HG02678 (cell line): ENCODE data around the gene ITSN1.

ENCODE experiments used
- ATAC-seq: cut with Tn5 transposase; IDR thresholded peaks from one replicate; pipeline ENCODE4 v1.9.1; 2021; ENCODE audit warnings: mild to moderate bottlenecking, moderate library complexity; ENCODE audit not compliant: unreplicated experiment

The ITSN1 gene

DNA sequence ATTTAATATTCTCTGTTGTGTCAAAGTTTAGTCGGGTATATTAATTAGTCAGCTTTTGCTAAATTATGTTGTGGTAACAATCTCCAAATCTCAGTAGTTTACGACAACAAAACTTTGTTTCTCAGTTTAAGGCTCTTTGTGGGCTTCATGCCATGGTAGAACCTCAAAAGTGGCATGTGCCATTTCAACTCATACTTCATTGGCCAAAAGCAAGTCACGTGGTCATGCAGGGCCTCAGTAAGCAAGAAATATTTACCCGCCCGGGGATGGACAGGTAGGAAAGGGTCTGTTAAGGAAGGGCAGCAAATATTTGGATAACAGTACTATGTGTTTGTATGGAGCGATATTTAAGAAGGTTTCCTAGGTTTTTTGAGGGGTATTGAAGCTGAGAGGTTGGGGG, 38.6 kb downstream of the ITSN1 start:
- no peak for ATAC-seq

- ATAC-seq = no peak
Observed at GRCh38 chr21:33682992-33683627, 40.8 kb downstream of the ITSN1 start.

DNA sequence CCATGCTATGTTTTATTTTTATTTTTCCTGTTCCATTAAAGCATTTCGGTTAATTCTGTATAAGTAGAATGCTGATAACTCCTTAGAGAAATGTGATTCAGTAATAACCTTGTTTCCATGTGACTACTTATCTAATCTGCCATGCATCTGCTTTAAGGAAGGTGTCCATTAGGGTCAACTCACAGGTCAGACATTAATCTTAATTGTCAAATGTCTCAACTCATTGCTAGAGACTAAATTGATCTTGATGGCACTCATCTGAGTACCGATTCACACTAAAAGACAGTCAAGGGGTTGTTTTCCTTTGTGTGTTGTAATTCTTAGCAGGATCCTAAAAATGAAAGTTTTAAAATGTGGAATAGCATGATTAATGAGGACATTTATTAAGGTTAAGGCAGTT, 41.8 kb downstream of the ITSN1 start:
- no peak for ATAC-seq

- no peak for ATAC-seq
Observed at GRCh38 chr21:33684923-33685560, 42.7 kb downstream of the ITSN1 start.

DNA sequence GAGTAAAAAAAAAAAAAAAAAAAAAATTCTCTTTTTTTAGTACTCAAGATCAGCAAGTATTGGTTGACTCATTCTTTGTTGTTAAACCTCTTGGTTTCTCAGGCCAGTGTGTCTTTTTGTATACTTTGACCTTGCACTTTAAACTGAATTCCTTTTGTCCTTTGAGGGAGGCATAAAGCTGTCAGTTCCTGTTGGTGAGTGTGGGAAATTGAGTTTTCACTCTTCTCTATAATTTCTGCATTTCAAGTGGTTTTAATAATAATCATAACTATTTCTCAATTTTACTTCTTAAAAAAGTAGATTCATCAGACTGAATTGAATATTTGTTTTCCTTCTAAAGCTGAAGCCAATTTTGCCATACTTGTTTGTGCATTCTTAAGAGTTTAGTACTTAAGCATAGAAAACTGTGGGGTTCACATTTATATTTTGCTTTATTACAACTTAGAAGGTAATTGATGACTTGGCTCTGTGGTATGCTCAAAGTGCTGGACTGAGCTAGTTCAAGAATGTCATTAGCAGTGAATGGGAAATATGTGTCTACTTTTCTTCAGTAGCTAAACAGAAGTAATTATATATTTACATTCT, 43.4 kb downstream of the ITSN1 start:
- ATAC-seq = no peak

GRCh38 chr21:33686386-33686785, 44.1 kb downstream of the ITSN1 start:
- ATAC-seq = no peak

DNA sequence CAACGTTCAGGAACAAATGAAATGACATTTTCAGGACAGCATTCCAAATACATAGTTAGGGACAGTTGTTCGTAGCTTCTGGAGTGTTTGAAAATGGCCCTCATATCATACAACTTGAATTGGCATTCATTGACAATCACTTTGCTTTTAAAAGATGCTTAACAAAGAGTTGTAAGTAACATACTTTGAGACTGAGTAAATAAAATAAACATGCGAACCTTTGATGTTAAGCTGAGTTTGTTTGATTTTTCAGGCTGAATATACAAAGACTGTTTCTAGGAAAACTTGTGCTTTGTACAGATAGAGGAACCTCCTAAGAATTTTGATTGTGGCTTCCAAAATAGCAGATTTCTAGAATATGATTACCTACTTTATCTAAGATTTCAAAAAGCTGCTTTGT, 45.3 kb downstream of the ITSN1 start:
- no peak for ATAC-seq

- ATAC-seq = no peak
Observed at GRCh38 chr21:33688353-33688752, 46.1 kb downstream of the ITSN1 start.

DNA sequence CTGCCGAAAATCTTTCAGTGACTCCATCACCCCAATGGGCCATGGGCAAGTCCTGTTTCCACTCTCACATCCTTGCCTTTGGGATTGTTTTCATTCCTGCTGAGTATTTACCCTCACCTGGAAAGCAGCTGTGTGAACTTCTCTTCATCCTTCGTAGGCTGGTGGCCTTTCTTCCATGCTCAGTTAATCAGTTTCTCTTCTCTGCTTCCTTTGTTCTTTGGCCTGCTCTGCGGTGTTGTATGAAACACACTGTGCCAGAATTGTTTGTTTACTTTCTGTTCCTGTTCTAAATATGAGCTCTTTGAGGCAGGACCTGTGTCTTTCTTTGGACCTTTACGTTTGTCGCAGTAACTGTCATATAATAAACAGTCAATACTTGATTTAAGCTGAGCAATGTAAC, 48.6 kb downstream of the ITSN1 start:
- ATAC-seq = no peak

DNA sequence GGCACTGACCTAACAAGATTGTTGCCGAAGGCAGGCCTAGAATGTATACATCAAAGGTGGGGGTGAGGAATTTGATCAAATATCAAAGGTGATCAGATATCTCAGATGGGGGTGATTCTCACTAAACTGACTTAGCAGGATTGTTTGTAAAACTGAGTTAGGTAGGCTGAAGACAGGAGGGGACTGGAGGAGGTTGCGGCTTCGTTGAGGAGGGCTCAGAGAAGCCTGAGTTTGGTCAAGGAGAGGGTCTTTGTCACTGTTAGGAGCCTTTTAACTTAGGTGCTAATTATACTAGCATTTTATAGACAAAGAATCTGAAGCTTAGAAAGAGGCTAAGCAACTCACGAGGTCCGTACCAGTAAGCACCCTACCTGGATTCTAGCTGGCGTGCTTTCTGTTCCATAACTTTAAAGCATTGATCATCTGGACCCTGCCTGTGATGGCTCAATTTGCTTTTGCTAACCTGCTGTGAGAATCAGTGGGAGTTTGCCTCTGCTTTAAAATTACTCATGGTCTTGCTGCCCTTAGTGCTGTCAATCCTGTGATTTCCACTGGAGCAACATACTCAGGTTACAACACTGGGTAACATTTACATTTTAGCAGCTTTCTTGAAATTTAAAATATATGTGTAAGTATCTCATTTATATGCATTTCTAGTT, 49.8 kb downstream of the ITSN1 start:
- ATAC-seq = no peak

DNA sequence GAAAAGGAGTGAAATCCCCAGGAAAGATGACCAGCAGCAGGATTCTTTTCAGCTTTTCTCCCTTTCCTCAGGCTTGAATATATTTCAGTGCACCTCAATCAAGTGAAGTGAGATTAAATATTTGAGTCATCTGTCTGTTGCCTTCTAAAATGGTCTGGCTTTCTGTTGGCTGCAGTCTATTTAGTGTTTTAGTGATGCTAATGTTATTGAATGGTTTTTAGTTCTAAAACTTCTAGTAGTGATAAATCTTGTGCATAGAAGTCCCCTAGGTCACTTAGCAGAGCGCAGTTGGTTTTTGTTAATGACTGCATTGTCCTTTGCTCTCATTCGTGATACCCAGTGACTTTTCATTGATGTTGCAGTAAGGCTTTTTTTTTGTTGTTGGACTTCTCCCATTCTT, 53.5 kb downstream of the ITSN1 start:
- ATAC-seq = no peak

DNA sequence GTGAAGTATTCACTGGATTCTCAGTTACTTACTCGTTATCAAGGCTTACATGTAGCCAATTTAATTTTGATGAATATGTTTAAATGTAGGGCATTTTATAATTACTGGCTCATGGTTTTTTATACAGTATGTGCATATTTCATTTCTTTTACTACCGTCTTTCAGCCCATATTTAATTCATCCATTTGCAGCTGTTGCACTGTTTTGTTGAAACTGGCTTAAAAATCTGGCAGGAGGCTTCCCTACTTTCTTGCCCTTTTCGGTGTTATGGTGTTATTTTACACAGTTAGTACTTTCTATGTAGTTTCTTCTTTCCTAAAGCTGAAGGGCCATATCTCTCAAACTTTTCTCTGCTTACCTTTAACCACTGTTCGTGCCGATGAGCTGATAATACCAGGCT, 54.2 kb downstream of the ITSN1 start:
- no peak for ATAC-seq

DNA sequence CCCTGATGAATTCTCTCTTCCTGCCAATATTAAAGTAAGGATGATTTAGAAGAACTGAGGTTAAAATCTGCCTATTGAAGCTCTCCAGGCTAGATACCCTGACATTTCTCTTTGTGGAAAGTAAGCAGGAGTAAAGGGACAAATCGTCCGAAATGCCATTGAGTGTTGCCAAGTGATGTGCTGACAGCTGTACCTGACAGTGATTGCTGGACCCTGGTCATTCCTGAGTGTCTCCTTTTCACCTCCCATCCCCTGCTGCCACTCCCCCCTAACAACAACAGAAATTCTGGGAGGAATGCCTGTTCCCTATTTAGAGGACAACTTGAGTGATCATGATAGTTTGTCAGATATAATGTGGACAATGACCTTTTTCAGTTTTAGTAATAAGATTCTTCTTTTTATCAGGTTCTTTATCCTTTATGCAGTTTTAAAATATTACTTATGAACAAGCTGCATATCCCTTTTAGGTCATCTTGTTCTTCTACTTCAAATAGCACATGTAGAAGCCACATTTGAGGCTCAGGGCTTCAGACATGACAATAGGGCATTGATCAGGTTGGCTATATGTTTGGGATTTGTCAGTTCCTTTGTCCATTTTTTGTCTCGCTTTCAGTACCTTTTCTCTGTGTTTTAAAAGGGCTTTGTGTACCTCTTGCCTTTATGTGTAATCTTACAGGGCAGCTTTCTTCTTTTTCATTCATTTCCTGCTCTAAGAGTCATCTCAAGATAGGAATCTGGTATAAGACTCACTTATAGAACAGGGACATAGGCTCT, 56.0 kb downstream of the ITSN1 start:
- no peak for ATAC-seq

GRCh38 chr21:33699277-33699676, 57.0 kb downstream of the ITSN1 start:
- no peak for ATAC-seq

DNA sequence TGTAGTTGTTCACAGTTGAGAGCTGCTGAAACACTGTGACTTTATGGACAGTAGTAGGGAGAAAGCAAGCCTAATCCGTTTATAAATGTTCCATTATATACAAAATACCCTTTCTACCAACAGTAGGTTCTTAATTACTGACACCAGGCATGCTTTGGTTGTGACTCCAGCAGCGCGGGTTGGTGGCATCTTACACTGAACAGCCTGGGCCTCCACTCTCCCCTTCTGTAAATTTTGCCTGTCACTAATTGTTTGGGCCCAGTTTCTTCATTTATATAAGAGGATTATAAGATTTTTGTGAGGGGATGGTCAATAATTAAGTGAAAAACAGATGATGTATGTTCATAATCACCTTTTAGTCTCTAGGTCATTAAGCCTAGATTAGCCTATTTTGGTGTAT, 58.2 kb downstream of the ITSN1 start:
- ATAC-seq = no peak

DNA sequence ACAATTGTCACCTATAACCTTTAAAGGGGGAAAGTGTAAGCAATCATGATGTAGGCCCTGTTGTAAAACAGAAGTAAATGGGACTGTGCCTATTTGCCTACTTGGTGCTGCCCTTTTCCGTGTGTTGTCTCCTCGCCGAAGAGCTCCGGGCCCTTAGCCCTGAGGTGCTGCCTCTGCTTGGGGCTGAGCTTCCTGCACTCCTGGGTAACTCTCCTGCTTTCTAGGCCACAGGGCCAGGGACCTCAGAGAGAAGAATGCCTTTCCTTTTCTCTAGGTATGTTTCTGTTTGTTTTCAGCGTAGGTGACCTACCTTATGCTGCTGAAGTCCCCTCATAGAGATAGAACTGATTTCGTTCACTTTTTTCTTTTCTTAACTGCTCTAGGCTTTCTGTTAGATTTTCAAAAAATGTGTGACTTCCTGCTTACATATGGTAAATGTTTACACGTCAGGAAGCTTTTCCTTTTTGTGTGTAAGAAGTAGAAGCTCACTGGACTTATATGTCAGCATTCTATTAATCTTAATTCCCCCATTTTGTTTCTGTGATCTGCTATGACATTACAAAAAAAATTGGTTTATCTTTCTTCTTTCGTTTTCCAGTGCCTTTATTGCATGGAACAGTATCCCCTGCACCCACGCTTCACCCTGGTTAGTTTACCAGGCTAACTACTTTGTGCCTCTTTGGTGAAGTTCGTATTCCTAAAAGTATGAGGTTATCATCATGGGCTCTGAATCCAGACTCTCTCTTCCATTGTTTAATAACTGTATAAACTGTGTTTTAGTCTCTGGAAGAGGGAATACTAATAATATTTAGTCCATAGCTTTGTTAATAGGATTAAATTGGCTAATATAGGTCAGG, 61.7 kb downstream of the ITSN1 start:
- no peak for ATAC-seq

- ATAC-seq = no peak
Observed at GRCh38 chr21:33707846-33708245, 65.5 kb downstream of the ITSN1 start.

- ATAC-seq = no peak
Observed at GRCh38 chr21:33708874-33709273, 66.6 kb downstream of the ITSN1 start.

- ATAC-seq = no peak
Observed at GRCh38 chr21:33712022-33712803, 69.9 kb downstream of the ITSN1 start.

GRCh38 chr21:33721081-33721480, 78.8 kb downstream of the ITSN1 start:
- ATAC-seq = no peak
